GM18508 (cell line): ENCODE measurements around the gene TRMT1L.
A peak's percentile ranks its signal among the peaks of the same experiment; 100 is the strongest.
"Not testable (repeated sequence)": the region's sequence is repeated elsewhere in the genome, so short reads cannot be mapped to it uniquely, and the experiment has no call there.

ENCODE experiments used
- ATAC-seq: cut with Tn5 transposase; IDR thresholded peaks from one replicate; pipeline ENCODE4 v1.9.1; 2021; ENCODE audit warnings: moderate number of reproducible peaks; ENCODE audit not compliant: insufficient read depth, unreplicated experiment

The TRMT1L gene

GRCh38 chr1:185156854-185157598 is at the start of gene TRMT1L, which contains the start of gene SWT1:
Gene TRMT1L, minus strand, starts transcription at chr1:185156953. Its CDS starts 241 bp downstream, at chr1:185156712.
Gene SWT1, plus strand, starts transcription at chr1:185157167. Its CDS starts 3,675 bp downstream, at chr1:185160842.
- peak; percentile 93 for ATAC-seq

DNA sequence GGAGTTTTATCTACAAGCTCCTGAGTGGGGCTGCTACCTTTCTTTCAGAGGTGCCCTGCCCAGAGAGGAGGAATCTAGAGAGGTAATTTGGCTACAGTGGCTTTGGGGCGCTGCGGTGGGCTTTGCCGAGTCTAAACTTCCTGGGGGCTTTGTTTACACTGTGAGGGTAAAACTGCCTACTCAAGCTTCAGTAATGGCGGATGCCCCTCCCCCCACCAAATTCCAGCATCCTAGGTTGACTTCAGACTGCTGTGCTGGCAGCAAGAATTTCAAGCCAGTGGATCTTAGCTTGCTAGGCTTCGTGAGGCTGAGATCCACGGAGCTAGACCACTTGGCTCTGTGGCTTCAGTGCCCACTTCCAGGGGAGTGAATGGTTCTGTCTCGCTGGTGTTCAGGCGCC is 44.1 kb upstream of the TRMT1L start:
- no peak for ATAC-seq

GRCh38 chr1:185198712-185199111 is 42.0 kb upstream of the TRMT1L start:
- ATAC-seq, result not testable (repeated sequence)

DNA sequence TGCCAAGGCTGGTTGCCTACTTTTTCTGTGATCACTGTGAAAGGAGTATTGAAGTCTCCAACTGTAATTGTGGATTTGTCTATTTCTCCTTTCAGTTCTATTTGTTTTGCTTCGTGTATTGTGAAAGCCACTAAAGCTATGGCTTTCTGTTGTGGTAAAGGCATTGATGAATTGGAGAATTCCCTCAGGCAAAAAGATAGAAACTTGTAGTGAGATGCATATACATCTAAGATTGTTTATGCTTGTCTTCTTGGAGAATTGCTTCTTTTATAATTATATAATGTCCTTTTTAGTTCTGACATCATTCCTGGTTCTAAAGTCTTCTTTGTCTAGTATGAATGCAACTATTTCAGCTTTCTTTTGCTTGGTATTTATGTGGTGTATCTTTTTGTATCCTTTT is 37.0 kb upstream of the TRMT1L start:
- no peak for ATAC-seq

DNA sequence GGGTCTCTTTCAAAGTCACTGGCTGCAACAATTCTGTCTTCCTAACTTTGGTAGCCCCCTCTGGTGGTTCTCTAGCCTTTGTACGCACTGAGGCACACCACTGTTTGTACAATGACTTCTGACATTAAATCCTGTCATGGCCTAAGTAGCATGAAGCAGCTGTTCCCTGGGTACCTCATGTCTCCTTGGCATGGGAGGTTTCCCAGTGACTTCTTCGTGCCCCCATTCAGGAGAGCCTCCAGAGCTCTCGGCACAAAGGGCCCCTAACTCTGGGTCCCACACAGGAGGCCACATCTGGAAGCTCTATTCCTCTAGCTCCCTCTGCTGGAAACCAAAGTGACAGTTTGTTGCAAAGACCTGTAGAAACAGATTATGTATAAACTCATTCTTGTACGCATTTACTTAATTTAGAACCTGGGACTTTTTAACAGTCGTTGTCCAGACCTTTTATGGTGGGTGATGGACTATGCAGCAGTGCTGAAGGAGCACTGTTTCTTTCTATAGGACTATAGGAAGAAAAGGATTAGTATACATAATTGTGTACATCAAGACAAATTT is 13.6 kb upstream of the TRMT1L start:
- ATAC-seq, result peak; percentile 73

- no peak for ATAC-seq
Measured at GRCh38 chr1:185166106-185166505, 9.4 kb upstream of the TRMT1L start.

DNA sequence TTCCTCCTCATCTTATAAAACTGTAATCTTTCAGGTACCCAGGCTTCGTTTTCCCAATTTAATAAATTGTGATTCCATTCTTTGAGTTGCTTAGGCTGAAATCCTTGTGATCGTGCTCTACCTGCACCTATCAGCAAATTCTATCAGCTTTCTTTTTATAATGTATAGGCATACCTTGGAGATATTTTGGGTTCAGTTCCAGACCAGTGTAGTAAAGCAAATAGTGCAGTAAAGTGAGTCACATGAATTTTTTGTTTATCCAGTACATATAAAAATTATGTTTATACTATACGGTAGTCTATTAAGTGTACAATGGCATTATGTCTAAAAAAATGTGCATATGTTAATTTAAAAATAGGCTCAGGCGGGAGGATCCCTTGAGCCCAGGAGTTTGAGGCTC is 5.7 kb upstream of the TRMT1L start:
- ATAC-seq, result no peak

- ATAC-seq, result no peak
Measured at GRCh38 chr1:185159966-185160365, 3.2 kb upstream of the TRMT1L start.

- no peak for ATAC-seq
Measured at GRCh38 chr1:185158800-185159199, 2.0 kb upstream of the TRMT1L start.

DNA sequence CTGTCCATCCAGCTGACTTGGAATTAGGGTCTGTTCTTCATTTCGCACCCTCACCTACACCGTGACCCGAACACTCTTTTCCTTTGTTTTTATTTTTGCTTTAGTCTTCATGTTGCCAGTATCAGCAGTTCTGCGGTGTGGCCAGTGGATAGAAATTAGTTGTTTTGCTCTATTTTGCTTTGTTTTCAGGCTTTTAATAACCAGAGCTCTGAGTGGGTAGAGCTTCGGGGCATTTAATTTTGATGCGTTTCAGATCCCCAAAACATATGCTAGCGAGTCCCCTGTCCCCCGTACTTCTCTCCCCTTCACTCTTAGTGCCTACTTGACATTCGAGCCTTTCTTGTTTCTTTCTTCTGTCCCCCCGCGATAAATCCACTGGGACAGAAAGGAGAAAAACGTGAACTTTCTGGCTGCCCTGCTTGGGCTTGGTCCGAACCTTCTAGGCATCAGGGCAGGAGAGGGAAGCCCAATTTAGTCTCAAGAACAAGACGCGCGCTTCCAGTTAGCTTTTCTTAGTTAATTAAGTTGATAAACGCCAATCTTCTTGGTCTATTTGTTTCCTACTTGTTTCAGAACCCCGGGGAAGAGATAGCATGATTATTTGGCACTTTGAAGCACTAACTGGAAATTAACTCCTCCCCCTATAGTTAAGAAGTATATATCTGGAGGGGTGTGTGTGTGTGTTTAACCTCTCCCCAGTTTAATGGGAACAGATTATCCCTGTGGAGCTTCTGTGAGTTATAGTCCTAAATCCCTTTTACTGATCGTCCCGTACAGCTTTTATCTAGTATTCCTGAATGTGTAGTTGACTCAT is 1.1 kb upstream of the TRMT1L start:
- no peak for ATAC-seq

- ATAC-seq, result peak; percentile 13
Measured at GRCh38 chr1:185156288-185156853, 382 bp downstream of the TRMT1L start.

DNA sequence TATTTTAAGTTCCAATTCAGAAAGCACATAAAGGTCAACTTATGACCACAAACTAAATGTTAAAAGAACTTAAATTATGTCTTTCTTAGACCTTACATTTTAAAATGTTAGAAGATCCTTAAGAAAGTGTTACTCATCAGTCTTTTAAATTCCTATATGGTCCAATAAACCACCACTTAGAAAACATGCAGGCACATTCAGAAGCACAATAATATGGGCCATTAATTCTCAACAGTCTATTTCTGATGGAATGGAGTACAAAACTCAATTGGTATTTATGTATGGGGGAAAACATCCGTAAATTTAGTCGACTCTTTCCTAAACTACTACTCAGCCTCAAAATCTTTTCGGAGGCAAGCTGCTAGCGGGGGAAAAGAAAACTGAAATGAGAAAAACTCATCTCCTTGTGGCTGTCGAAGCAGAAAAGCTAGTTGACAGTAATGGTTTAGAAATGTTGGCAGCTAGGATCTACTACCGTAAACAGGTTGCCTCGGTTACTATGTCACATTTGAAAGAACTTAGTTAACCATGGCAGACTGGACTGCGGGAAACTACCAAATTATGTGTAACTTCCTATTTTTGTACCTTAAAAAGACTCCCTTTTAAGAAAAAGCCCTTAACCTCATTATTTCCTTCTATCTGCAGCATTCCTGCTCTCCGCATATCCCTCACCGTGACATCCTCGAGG is 1.0 kb downstream of the TRMT1L start:
- ATAC-seq, result no peak

GRCh38 chr1:185154912-185155513 is 1.7 kb downstream of the TRMT1L start:
- ATAC-seq, result no peak

GRCh38 chr1:185152187-185152767 is 4.5 kb downstream of the TRMT1L start:
- no peak for ATAC-seq

DNA sequence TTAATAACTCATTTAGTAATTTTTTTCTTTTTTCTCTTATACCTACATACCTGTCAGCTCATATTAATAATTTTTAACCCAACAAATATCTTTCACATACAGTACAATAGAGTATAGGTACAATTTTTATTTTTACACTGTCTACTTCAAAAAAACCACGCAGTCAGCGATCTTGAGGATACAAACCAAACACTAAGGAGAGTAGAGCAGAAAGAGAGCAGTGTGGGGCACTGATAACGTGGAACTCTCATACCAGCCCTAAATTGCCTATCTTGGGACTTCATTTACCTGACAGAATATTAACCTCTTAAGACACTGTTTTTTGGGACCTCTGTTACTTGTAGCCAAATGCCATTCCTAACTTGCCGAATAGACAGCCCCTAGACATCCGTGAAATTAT is 5.5 kb downstream of the TRMT1L start:
- ATAC-seq, result no peak

DNA sequence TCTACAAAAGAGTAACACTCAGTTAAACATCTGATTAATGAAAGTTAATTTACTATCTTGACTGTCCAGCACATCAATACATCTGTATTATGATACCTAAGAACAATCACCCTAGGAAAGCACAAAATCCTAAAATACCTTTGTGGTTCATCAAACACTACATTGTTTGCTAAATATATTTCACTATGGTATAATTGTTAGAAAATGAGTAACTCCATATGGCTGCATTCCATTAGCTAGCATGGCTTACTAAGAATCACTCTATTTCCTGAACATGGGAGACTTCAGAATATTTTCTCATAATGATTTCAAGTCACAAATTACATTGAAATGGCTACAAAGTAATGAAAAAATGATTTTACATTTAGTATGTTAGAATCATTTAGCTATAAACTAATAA is 12.5 kb downstream of the TRMT1L start:
- no peak for ATAC-seq

- ATAC-seq, result no peak
Measured at GRCh38 chr1:185139246-185139645, 17.5 kb downstream of the TRMT1L start.

GRCh38 chr1:185137896-185138545 is 18.7 kb downstream of the TRMT1L start:
- ATAC-seq, result no peak

GRCh38 chr1:185132534-185132933 is 24.2 kb downstream of the TRMT1L start:
- no peak for ATAC-seq
